Transverse colon (tissue), 4 donors: ENCODE data around the gene UQCR11.

Experiments
- EP300 ChIP-seq: sonication (generic); formaldehyde crosslinking; IDR thresholded peaks from one replicate; pipeline ENCODE4 v1.6.1; 2017; ENCODE audit warnings: antibody characterized with exemption, low read depth
- POLR2AphosphoS5 ChIP-seq, 3 donors: sonication (generic); formaldehyde crosslinking; IDR thresholded peaks; one replicate each; pipeline ENCODE4 v1.6.1; 2016; ENCODE audit warnings: antibody characterized with exemption in 3 of 3
- TF ChIP-seq, protein P1 (sequence below), 5 experiments: fragments of 200-600 bp in 3 of 5; fragments of 450-650 bp in 2 of 5; sonication (generic) in 3 of 5; IDR thresholded peaks; 1 replicate in 2 of 5; 2 replicates in 3 of 5; pipeline ENCODE4 v1.5.1; 2016 to 2017; ENCODE audit warnings: antibody characterized with exemption in 5 of 5, inconsistent platforms in 3 of 5, mild to moderate bottlenecking in 2 of 5, moderate library complexity in 1 of 5

DNA sequence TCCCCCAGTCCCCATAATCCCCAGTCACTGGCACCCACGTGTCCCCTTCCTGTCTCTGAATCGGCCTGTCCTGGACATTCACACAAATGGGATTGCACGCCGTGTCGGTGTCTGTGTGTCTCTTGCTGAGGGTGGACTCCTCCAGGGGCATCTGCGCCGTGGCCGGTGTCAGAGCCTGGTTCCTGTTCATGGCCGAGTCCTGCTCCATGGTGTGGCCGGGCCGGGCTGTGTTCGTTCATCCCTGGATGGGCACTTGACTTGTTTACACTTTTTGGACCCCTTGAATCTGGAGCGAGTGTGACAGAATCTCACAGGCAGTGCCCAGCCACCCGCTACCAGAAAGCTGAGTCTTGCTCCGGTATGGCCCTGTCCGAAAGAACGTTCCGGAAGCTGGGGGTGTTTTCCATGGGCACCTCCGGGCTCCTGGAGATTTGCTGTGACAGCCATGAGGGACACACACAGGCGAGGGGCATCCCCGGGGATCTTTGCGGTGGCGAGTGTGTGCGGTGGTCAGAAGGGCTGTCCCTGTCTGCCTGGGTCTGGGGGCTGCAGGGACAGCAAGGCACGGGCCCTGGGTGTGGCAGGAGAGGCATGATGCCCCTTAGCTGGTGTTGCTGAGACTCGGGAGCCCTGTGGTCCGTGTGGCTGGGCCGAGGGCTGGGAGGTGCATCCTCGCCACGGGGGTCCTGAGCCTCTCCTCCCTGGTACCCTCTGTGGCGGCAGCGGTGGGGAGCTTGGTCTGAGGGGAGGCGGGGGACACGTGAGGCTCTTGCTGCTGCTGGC, 30.7 kb downstream of the UQCR11 start:
- TF ChIP-seq, protein P1, sequence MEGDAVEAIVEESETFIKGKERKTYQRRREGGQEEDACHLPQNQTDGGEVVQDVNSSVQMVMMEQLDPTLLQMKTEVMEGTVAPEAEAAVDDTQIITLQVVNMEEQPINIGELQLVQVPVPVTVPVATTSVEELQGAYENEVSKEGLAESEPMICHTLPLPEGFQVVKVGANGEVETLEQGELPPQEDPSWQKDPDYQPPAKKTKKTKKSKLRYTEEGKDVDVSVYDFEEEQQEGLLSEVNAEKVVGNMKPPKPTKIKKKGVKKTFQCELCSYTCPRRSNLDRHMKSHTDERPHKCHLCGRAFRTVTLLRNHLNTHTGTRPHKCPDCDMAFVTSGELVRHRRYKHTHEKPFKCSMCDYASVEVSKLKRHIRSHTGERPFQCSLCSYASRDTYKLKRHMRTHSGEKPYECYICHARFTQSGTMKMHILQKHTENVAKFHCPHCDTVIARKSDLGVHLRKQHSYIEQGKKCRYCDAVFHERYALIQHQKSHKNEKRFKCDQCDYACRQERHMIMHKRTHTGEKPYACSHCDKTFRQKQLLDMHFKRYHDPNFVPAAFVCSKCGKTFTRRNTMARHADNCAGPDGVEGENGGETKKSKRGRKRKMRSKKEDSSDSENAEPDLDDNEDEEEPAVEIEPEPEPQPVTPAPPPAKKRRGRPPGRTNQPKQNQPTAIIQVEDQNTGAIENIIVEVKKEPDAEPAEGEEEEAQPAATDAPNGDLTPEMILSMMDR (IDR thresholded peaks at IDR 0.05): no peak
- TF ChIP-seq POLR2AphosphoS5 (IDR thresholded peaks at IDR 0.05) (no peak), EP300 (no peak)
